ENCODE measurements around the gene HEATR5B.
"Not testable (repeated sequence)": the region's sequence is repeated elsewhere in the genome, so short reads cannot be mapped to it uniquely, and the experiment has no call there.

HEATR5B gene

GRCh38 chr2:37068686-37069085, 15.5 kb downstream of the HEATR5B start:
- DNase-seq: peak in 7 of 51 donors; percentile 1 to 21 (median 6)

GRCh38 chr2:37061776-37062175, 22.4 kb downstream of the HEATR5B start:
- DNase-seq: no peak

- DNase-seq: no peak
Observed at GRCh38 chr2:37061013-37061711, 23.0 kb downstream of the HEATR5B start.

- DNase-seq: no peak
Observed at GRCh38 chr2:37060446-37060845, 23.7 kb downstream of the HEATR5B start.

- DNase-seq: no peak
Observed at GRCh38 chr2:37059841-37060240, 24.3 kb downstream of the HEATR5B start.

- no peak for DNase-seq
Observed at GRCh38 chr2:37052600-37053332, 31.4 kb downstream of the HEATR5B start.

- no peak for DNase-seq
Observed at GRCh38 chr2:37039580-37039979, 44.6 kb downstream of the HEATR5B start.

- no peak for DNase-seq
Observed at GRCh38 chr2:37037771-37038170, 46.4 kb downstream of the HEATR5B start.

- no peak for DNase-seq
Observed at GRCh38 chr2:37029758-37030157, 54.4 kb downstream of the HEATR5B start.

- no peak for DNase-seq
Observed at GRCh38 chr2:37026050-37026449, 58.1 kb downstream of the HEATR5B start.

- no peak for DNase-seq
Observed at GRCh38 chr2:37020887-37021796, 63.0 kb downstream of the HEATR5B start.

- peak in 4 of 51 donors; percentile 1 to 4 (median 2) for DNase-seq
Observed at GRCh38 chr2:37020212-37020886, 63.8 kb downstream of the HEATR5B start.

- no peak for DNase-seq
Observed at GRCh38 chr2:37013315-37013641, 70.9 kb downstream of the HEATR5B start.

- DNase-seq: no peak
Observed at GRCh38 chr2:37011130-37011529, 73.0 kb downstream of the HEATR5B start.

- DNase-seq: peak in 1 of 51 donors; percentile 18
Observed at GRCh38 chr2:37005118-37005868, 78.9 kb downstream of the HEATR5B start.

- DNase-seq: no peak
Observed at GRCh38 chr2:37000988-37001556, 83.1 kb downstream of the HEATR5B start.

- no peak for DNase-seq
Observed at GRCh38 chr2:37000318-37000717, 83.9 kb downstream of the HEATR5B start.

- DNase-seq: not testable (repeated sequence)
Observed at GRCh38 chr2:36999416-36999815, 84.8 kb downstream of the HEATR5B start.

GRCh38 chr2:36993841-36994620, 90.1 kb downstream of the HEATR5B start:
- DNase-seq: no peak

GRCh38 chr2:36988008-36988407, 96.2 kb downstream of the HEATR5B start:
- DNase-seq: no peak
